Caco-2 (cell line): ENCODE results near the gene PARVB. TPM values are rescaled to one million over a fixed set of nuclear protein-coding genes. Genes with fewer than 3 reads are reported as not detected.

Source experiments
- BruUV-seq: library from RNA; stranded (reverse); fragments of 400-500 nt; replicated peaks from 2 replicates; lab custom pipeline; 2021; lab: Mats Ljungman, UMichigan
- CTCF ChIA-PET: fragments of 300-600 bp; sonication (Branson Sonifier 250); formaldehyde crosslinking; loops from one replicate; lab custom pipeline; 2022; ENCODE audit warnings: antibody characterized with exemption; lab: Charles Lee
- POLR2A ChIA-PET: fragments of 300-600 bp; sonication (Branson Sonifier 250); formaldehyde crosslinking; loops from one replicate; lab custom pipeline; 2022; ENCODE audit warnings: antibody characterized with exemption; lab: Charles Lee
- DNase-seq, 2 experiments: peaks; one replicate each; pipeline versions ENCODE4 v3.0.0 to v3.0.0-alpha.2; 2020 to 2022
- H3K27me3 ChIP-seq: replicated peaks from 2 replicates; pipeline ENCODE4 v1.6.0; 2011; ENCODE audit warnings: low read length; ENCODE audit not compliant: control insufficient read depth, insufficient read depth
- H3K36me3 ChIP-seq: 2 replicates; pipeline ENCODE4 v1.5.1; 2011; ENCODE audit warnings: low read length; ENCODE audit not compliant: control insufficient read depth, insufficient read depth
- H3K4me1 ChIP-seq: fragments of 250-450 bp; sonication (Bioruptor Pico); 2 replicates; pipeline ENCODE4 v1.5.1; 2020; ENCODE audit warnings: mild to moderate bottlenecking
- H3K4me3 ChIP-seq: 2 replicates; pipeline ENCODE4 v1.5.1; 2011; ENCODE audit warnings: low read depth, mild to moderate bottlenecking, control low read depth, low read length
- H3K9me3 ChIP-seq: fragments of 250-450 bp; sonication (Bioruptor Pico); 2 replicates; pipeline ENCODE4 v1.5.1; 2020; ENCODE audit warnings: mild to moderate bottlenecking, moderate library complexity
- H3K27ac Mint-ChIP-seq: one replicate; pipeline ENCODE4 v1.8.0; 2022; ENCODE audit warnings: mixed read lengths; ENCODE audit not compliant: unreplicated experiment
- H3K27me3 Mint-ChIP-seq: one replicate; pipeline ENCODE4 v1.8.0; 2022; ENCODE audit warnings: mixed read lengths; ENCODE audit not compliant: insufficient read depth, unreplicated experiment
- H3K36me3 Mint-ChIP-seq: one replicate; pipeline ENCODE4 v1.8.0; 2022; ENCODE audit warnings: mild to moderate bottlenecking, mixed read lengths; ENCODE audit not compliant: insufficient read depth, unreplicated experiment
- H3K4me1 Mint-ChIP-seq: one replicate; pipeline ENCODE4 v1.8.0; 2022; ENCODE audit warnings: low read depth, mixed read lengths; ENCODE audit not compliant: unreplicated experiment
- H3K4me3 Mint-ChIP-seq: one replicate; pipeline ENCODE4 v1.8.0; 2022; ENCODE audit warnings: mild to moderate bottlenecking, moderate library complexity, mixed read lengths; ENCODE audit not compliant: unreplicated experiment
- H3K9me3 Mint-ChIP-seq: one replicate; pipeline ENCODE4 v1.8.0; 2022; ENCODE audit warnings: mixed read lengths; ENCODE audit not compliant: unreplicated experiment
- intact Hi-C: fragments of 100-400 bp; cut with micrococcal nuclease; formaldehyde crosslinking; loops from one replicate; pipeline ENCODE4 v1.10.0; 2022; ENCODE audit not compliant: unreplicated experiment
- total RNA-seq: library from RNA; stranded (reverse); gene quantifications from 2 replicates; pipeline ENCODE4 v1.2.3, GENCODE V29; 2022
- TF ChIP-seq, protein P1 (sequence below), 2 experiments: fragments of 200-600 bp in 1 of 2; IDR thresholded peaks; 1 replicate in 1 of 2; 2 replicates in 1 of 2; pipeline versions ENCODE4 v1.5.1 to v1.8.0; 2011 to 2022; ENCODE audit warnings: antibody characterized with exemption in 1 of 2, control low read depth in 1 of 2, inconsistent platforms in 1 of 2, low read depth in 1 of 2, low read length in 1 of 2, mild to moderate bottlenecking in 1 of 2, moderate library complexity in 1 of 2; ENCODE audit not compliant: insufficient read depth in 1 of 2, severe bottlenecking in 1 of 2, unreplicated experiment in 1 of 2

PARVB gene
- total RNA-seq, 1 experiment from 2014 or later, result 28.8 TPM

DNA sequence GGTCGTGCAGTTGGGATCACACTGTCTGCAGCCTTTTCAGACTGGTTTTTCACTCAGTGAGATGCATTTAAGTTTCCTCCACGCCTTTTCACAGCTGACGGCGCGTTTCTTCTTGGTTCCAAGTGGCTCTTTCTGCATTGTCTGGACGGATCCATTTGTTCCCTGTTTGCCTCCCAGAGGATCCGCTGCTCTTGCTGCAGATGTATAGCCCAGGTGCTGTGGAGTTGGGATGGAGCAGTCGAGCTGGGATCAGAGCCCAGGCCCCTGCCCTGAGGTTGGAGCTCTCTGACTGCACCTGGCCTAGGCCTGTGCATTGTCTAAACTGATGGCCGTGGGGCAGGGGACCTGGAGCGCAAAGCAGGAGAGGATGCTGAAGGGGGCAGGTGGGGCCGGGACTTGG, 51.6 kb downstream of the PARVB start:
- no peaks in the 10 kb centered on the region for H3K36me3 Mint-ChIP-seq
- CTCF ChIA-PET, result no interaction called here
- intact Hi-C loops, result no loop called here

DNA sequence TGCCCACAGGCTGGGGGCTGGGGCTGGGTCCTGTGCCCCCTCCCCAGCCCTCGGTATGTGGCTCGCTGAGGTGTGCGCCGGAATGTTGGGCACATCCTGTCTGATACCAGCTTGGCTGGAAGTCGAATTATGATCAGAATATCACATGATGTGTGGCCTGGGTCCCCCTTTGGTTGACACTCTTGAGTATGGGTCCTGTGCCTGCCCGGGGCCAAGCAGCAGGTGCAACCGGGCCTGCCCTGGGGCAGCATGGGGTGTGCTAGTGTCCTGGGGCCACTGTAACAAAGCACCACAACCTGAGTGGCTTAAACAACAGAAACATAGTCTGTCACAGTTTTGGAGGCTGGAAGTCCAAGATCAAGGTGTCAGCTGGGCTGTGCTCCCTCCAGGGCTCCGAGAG, 52.7 kb downstream of the PARVB start:
- H3K9me3 ChIP-seq, result no peaks in the 10 kb centered on the region
- no peaks in the 10 kb centered on the region for H3K4me1 Mint-ChIP-seq
- intact Hi-C loops, result no loop called here
- H3K36me3 Mint-ChIP-seq, result no peaks in the 10 kb centered on the region
- H3K27me3 Mint-ChIP-seq, result no peaks in the 10 kb centered on the region
- no peaks in the 10 kb centered on the region for H3K4me1 ChIP-seq
- no peaks in the 10 kb centered on the region for H3K9me3 Mint-ChIP-seq
- H3K4me3 Mint-ChIP-seq, result no peak overlapping the region
- H3K27me3 ChIP-seq, result no peaks in the 10 kb centered on the region
- POLR2A ChIA-PET, result no interaction called here
- DNase-seq, result no peak
- no TSS peak for BruUV-seq
- CTCF ChIA-PET, result no interaction called here
- H3K36me3 ChIP-seq, result no peaks in the 10 kb centered on the region
- no peak overlapping the region for H3K4me3 ChIP-seq
- TF ChIP-seq, protein P1, sequence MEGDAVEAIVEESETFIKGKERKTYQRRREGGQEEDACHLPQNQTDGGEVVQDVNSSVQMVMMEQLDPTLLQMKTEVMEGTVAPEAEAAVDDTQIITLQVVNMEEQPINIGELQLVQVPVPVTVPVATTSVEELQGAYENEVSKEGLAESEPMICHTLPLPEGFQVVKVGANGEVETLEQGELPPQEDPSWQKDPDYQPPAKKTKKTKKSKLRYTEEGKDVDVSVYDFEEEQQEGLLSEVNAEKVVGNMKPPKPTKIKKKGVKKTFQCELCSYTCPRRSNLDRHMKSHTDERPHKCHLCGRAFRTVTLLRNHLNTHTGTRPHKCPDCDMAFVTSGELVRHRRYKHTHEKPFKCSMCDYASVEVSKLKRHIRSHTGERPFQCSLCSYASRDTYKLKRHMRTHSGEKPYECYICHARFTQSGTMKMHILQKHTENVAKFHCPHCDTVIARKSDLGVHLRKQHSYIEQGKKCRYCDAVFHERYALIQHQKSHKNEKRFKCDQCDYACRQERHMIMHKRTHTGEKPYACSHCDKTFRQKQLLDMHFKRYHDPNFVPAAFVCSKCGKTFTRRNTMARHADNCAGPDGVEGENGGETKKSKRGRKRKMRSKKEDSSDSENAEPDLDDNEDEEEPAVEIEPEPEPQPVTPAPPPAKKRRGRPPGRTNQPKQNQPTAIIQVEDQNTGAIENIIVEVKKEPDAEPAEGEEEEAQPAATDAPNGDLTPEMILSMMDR (IDR thresholded peaks at IDR 0.05; ENCODE audit: insufficient read depth in 1 of 2, low read depth in 1 of 2, low read length in 1 of 2, severe bottlenecking in 1 of 2, unreplicated experiment in 1 of 2), result no peak
- H3K27ac Mint-ChIP-seq, result no peak overlapping the region

More for the DNA sequence above, 51.6 kb downstream of the PARVB start:
- Mint-ChIP-seq H3K27ac (no peak overlapping the region), H3K27me3 (no peaks in the 10 kb centered on the region), H3K4me1 (no peaks in the 10 kb centered on the region), H3K4me3 (no peak overlapping the region), H3K9me3 (no peaks in the 10 kb centered on the region)
- Histone ChIP-seq H3K4me1 (no peaks in the 10 kb centered on the region), H3K9me3 (no peaks in the 10 kb centered on the region), H3K4me3 (no peak overlapping the region), H3K36me3 (no peaks in the 10 kb centered on the region), H3K27me3 (no peaks in the 10 kb centered on the region)
- TF ChIP-seq, protein P1 (IDR thresholded peaks at IDR 0.05; ENCODE audit: insufficient read depth in 1 of 2, low read depth in 1 of 2, low read length in 1 of 2, severe bottlenecking in 1 of 2, unreplicated experiment in 1 of 2), result no peak
- BruUV-seq, result no TSS peak
- POLR2A ChIA-PET, result no interaction called here
- DNase-seq, result no peak

DNA sequence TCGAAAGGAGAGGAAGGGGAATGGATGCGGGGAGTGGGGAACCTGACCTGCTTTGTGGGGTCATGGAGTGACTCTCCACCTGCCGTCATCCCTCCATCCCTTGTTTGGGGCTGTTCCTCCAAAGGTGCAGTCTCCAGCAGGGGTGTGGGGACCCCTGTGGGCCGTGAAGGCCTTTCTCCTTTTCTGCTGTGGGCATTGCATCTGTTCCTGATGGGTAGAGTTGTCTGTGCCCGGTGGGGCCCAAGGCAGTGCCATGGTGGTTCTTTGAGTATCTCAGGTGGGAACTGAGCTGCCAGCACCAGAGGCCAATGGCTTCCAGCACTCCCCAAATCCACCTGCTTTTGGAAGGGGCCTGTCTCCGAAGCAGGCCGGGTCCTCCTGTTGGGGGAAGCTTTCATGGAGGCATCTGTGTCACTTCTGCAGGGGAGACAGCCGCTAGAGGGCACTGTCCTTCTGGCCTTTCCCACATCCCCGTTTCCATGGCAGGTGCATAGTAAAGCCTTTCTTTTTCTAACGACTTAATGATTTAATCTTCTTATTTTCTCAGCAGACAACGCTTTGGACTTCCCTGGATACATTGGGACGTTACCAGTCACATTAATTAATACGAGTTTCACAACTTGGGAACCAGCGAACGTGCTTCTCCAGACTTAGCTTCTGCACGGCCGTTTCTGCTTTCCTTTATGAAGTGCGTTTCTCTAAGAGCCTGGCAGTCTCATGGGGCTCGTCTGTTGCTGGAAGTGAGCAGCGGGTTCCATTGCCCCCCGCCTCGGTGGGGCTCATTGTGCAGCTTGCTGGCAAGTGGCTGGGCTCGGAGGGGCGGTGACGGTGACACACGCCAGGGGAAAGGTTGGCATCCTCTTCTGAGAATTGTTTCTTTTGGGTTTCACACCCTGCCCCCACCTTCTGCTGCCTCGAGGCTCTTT, 57.1 kb downstream of the PARVB start:
- BruUV-seq, result no TSS peak
- TF ChIP-seq, protein P1 (IDR thresholded peaks at IDR 0.05; ENCODE audit: insufficient read depth in 1 of 2, low read depth in 1 of 2, low read length in 1 of 2, severe bottlenecking in 1 of 2, unreplicated experiment in 1 of 2), result peak; percentile 79 to 90
- no peak overlapping the region for H3K4me3 ChIP-seq
- peak; percentile 61 to 62 for DNase-seq
- POLR2A ChIA-PET, result no interaction called here
- no peaks in the 10 kb centered on the region for H3K27me3 ChIP-seq
- no peaks in the 10 kb centered on the region; the same call in 1 of the 2 replicates for H3K36me3 ChIP-seq
- CTCF ChIA-PET, result interaction anchor here (0.6 to 3.4 kb wide), 3 partner anchors 14 to 126 kb away, joined by 3 to 18 read pairs (median 3); partner anchors contain the start of gene SAMM50
- Mint-ChIP-seq H3K27ac (no peak overlapping the region), H3K9me3 (no peaks in the 10 kb centered on the region), H3K4me3 (no peak overlapping the region), H3K4me1 (no peaks in the 10 kb centered on the region), H3K27me3 (no peaks in the 10 kb centered on the region), H3K36me3 (no peaks in the 10 kb centered on the region)
- H3K4me1 ChIP-seq, result no peaks in the 10 kb centered on the region
- no peaks in the 10 kb centered on the region for H3K9me3 ChIP-seq
- intact Hi-C loops, result loop anchor here (5.0 kb wide), 1 partner anchor 546 kb away; no protein-coding TSS in a partner anchor
